ENCODE measurements around the gene UCK1.

Gene UCK1

GRCh38 chr9:131530920-131531832 is at the start of gene UCK1:
TSS of gene UCK1 (minus strand) at chr9:131531263. CDS start at chr9:131531174, 89 bp downstream.
- peak; percentile 47 to 57 (median 52) for DNase-seq (ENCODE audit: low read depth in 3 of 3, low spot score in 1 of 3)

GRCh38 chr9:131580358-131580757 is 49.3 kb upstream of the UCK1 start:
- no peak for DNase-seq (ENCODE audit: low read depth in 3 of 3, low spot score in 1 of 3)

- no peak for DNase-seq (ENCODE audit: low read depth in 3 of 3, low spot score in 1 of 3)
These were observed 48.7 kb upstream of the UCK1 start for GRCh38 chr9:131579789-131580211.

- peak in 2 of 3 donors; percentile 14 to 17 for DNase-seq (ENCODE audit: low read depth in 3 of 3, low spot score in 1 of 3)
These were observed 47.9 kb upstream of the UCK1 start for GRCh38 chr9:131578731-131579504.

- DNase-seq (ENCODE audit: low read depth in 3 of 3, low spot score in 1 of 3) = no peak
These were observed 47.0 kb upstream of the UCK1 start for GRCh38 chr9:131578021-131578420.

GRCh38 chr9:131577005-131578000 is 46.2 kb upstream of the UCK1 start:
- no peak for DNase-seq (ENCODE audit: low read depth in 3 of 3, low spot score in 1 of 3)

GRCh38 chr9:131575946-131576853 is 45.1 kb upstream of the UCK1 start:
- DNase-seq (ENCODE audit: low read depth in 3 of 3, low spot score in 1 of 3) = no peak

GRCh38 chr9:131574730-131575640 is 43.9 kb upstream of the UCK1 start:
- no peak for DNase-seq (ENCODE audit: low read depth in 3 of 3, low spot score in 1 of 3)

- DNase-seq (ENCODE audit: low read depth in 3 of 3, low spot score in 1 of 3) = no peak
These were observed 36.8 kb upstream of the UCK1 start for GRCh38 chr9:131567910-131568309.

- no peak for DNase-seq (ENCODE audit: low read depth in 3 of 3, low spot score in 1 of 3)
These were observed 35.1 kb upstream of the UCK1 start for GRCh38 chr9:131566158-131566557.

GRCh38 chr9:131565369-131565768 is 34.3 kb upstream of the UCK1 start:
- DNase-seq (ENCODE audit: low read depth in 3 of 3, low spot score in 1 of 3) = no peak

- DNase-seq (ENCODE audit: low read depth in 3 of 3, low spot score in 1 of 3) = no peak
These were observed 31.2 kb upstream of the UCK1 start for GRCh38 chr9:131562032-131562959.

GRCh38 chr9:131559421-131560000 is 28.4 kb upstream of the UCK1 start:
- no peak for DNase-seq (ENCODE audit: low read depth in 3 of 3, low spot score in 1 of 3)

GRCh38 chr9:131557855-131558548 is 26.9 kb upstream of the UCK1 start:
- no peak for DNase-seq (ENCODE audit: low read depth in 3 of 3, low spot score in 1 of 3)

GRCh38 chr9:131555841-131556673 is 25.0 kb upstream of the UCK1 start:
- no peak for DNase-seq (ENCODE audit: low read depth in 3 of 3, low spot score in 1 of 3)

- no peak for DNase-seq (ENCODE audit: low read depth in 3 of 3, low spot score in 1 of 3)
These were observed 23.8 kb upstream of the UCK1 start for GRCh38 chr9:131554843-131555351.
